ENCODE results near the gene RRAGC.

DNA sequence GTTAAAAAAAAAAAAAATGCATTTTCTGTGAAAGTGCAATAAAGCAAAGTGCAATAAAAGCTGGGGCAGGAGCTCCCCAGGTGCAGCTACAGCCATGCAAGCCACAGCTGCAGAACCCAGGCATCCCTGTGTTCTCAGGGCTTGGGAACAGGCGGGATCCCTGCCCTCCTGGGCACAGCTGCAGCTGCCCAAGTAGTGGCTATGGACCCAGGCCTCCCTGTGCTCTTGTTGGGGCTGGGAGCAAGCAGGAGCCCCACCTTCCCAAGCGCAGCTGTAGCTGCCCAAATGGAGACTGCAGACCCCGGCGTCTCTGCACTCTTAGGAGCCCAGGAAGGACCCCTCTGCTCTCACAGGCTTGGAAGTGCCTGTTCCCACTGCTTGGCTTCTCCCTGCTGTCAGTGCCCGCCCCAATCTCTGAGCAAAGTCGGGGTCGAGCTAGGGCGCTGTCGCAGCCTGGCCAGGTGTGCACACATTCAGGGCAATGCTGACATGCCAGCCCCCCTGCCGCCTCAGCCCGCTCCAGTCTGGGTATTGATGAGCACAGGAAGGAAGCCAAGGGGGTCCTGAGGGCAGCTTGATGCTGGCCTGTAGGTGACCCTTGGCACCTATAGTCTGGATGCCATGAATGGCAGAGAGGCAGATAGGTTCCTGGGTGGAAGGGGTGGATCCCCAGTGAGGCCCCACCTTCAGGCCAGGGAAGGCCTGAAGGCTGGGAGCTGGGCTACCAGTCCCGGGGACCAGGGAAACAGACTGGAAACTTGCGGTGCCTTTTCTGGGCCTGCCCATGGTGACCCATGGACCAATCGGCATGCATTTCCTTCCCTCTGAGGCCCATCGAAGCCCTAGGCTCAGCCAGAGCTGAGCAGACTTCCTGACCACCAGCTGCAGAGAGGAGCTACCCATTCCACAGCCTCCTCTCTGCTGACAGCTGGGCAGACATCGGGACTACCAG, 58.6 kb downstream of the RRAGC start:
- TF ChIP-seq BRCA1 (IDR thresholded peaks at IDR 0.05) (no peak), BRCA1 (CRISPR knock-in tag; IDR thresholded peaks at IDR 0.05) (no peak), FOXA1 (IDR thresholded peaks at IDR 0.05; ENCODE audit: borderline replicate concordance) (no peak), GABPA (tag; conservative IDR thresholded peaks at IDR 0.05; ENCODE audit: low read depth) (no peak), ZNF174 (CRISPR knock-in tag; IDR thresholded peaks at IDR 0.05) (no peak), ZNF586 (CRISPR knock-in tag; conservative IDR thresholded peaks at IDR 0.05) (no peak), SPI1 (IDR thresholded peaks at IDR 0.05; ENCODE audit: borderline replicate concordance, low read depth, low read length) (no peak), ESRRA (IDR thresholded peaks at IDR 0.05; ENCODE audit: borderline replicate concordance, low read depth) (no peak)
